ENCODE measurements around the gene LRRC52.

- TF ChIP-seq, protein P1, sequence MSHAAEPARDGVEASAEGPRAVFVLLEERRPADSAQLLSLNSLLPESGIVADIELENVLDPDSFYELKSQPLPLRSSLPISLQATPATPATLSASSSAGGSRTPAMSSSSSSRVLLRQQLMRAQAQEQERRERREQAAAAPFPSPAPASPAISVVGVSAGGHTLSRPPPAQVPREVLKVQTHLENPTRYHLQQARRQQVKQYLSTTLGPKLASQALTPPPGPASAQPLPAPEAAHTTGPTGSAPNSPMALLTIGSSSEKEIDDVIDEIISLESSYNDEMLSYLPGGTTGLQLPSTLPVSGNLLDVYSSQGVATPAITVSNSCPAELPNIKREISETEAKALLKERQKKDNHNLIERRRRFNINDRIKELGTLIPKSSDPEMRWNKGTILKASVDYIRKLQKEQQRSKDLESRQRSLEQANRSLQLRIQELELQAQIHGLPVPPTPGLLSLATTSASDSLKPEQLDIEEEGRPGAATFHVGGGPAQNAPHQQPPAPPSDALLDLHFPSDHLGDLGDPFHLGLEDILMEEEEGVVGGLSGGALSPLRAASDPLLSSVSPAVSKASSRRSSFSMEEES (CRISPR knock-in tag; IDR thresholded peaks at IDR 0.05): no peak
- TF ChIP-seq, protein P2, sequence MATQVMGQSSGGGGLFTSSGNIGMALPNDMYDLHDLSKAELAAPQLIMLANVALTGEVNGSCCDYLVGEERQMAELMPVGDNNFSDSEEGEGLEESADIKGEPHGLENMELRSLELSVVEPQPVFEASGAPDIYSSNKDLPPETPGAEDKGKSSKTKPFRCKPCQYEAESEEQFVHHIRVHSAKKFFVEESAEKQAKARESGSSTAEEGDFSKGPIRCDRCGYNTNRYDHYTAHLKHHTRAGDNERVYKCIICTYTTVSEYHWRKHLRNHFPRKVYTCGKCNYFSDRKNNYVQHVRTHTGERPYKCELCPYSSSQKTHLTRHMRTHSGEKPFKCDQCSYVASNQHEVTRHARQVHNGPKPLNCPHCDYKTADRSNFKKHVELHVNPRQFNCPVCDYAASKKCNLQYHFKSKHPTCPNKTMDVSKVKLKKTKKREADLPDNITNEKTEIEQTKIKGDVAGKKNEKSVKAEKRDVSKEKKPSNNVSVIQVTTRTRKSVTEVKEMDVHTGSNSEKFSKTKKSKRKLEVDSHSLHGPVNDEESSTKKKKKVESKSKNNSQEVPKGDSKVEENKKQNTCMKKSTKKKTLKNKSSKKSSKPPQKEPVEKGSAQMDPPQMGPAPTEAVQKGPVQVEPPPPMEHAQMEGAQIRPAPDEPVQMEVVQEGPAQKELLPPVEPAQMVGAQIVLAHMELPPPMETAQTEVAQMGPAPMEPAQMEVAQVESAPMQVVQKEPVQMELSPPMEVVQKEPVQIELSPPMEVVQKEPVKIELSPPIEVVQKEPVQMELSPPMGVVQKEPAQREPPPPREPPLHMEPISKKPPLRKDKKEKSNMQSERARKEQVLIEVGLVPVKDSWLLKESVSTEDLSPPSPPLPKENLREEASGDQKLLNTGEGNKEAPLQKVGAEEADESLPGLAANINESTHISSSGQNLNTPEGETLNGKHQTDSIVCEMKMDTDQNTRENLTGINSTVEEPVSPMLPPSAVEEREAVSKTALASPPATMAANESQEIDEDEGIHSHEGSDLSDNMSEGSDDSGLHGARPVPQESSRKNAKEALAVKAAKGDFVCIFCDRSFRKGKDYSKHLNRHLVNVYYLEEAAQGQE (IDR thresholded peaks at IDR 0.05; ENCODE audit: borderline replicate concordance in 1 of 2, low read depth in 1 of 2, low read length in 2 of 2): no peak
- TF ChIP-seq SIN3A (IDR thresholded peaks at IDR 0.05; ENCODE audit: borderline replicate concordance, low read depth, low read length): no peak
- no peak for TF ChIP-seq RNF219 (CRISPR knock-in tag; IDR thresholded peaks at IDR 0.05)
- TF ChIP-seq RAD21 (CRISPR knock-in tag; IDR thresholded peaks at IDR 0.05): no peak
- TF ChIP-seq, protein P3, sequence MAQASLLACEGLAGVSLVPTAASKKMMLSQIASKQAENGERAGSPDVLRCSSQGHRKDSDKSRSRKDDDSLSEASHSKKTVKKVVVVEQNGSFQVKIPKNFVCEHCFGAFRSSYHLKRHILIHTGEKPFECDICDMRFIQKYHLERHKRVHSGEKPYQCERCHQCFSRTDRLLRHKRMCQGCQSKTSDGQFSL (CRISPR knock-in tag; IDR thresholded peaks at IDR 0.05): no peak
- no peak for TF ChIP-seq CREM (IDR thresholded peaks at IDR 0.05)
- no peak for TF ChIP-seq CREM (CRISPR knock-in tag; IDR thresholded peaks at IDR 0.05)
Measured at GRCh38 chr1:165581926-165582325, 38.1 kb downstream of the LRRC52 start.

Data from HepG2 (cell line).